Adrenal gland (tissue), 5 donors: Measurements from ENCODE around the gene FMN1.

Source experiments
- POLR2A ChIP-seq, 2 donors: fragments of 450-650 bp; IDR thresholded peaks; one replicate each; pipeline ENCODE4 v1.6.1; 2017; ENCODE audit warnings: antibody characterized with exemption in 2 of 2, mild to moderate bottlenecking in 2 of 2, moderate library complexity in 1 of 2
- TF ChIP-seq, protein P1 (sequence below), 6 experiments: fragments of 450-650 bp in 4 of 6; fragments of 200-600 bp in 2 of 6; sonication (generic) in 1 of 6; IDR thresholded peaks; 1 replicate in 5 of 6; 2 replicates in 1 of 6; pipeline versions ENCODE4 v1.5.1 to v1.8.0; 2016 to 2021; ENCODE audit warnings: antibody characterized with exemption in 6 of 6, mild to moderate bottlenecking in 2 of 6, moderate library complexity in 1 of 6
- donor health status: DM: no; HTN: no; CAD: no.

GRCh38 chr15:32765236-32765635, 429.3 kb downstream of the FMN1 start:
- no peak for TF ChIP-seq POLR2A (IDR thresholded peaks at IDR 0.05)
- TF ChIP-seq, protein P1, sequence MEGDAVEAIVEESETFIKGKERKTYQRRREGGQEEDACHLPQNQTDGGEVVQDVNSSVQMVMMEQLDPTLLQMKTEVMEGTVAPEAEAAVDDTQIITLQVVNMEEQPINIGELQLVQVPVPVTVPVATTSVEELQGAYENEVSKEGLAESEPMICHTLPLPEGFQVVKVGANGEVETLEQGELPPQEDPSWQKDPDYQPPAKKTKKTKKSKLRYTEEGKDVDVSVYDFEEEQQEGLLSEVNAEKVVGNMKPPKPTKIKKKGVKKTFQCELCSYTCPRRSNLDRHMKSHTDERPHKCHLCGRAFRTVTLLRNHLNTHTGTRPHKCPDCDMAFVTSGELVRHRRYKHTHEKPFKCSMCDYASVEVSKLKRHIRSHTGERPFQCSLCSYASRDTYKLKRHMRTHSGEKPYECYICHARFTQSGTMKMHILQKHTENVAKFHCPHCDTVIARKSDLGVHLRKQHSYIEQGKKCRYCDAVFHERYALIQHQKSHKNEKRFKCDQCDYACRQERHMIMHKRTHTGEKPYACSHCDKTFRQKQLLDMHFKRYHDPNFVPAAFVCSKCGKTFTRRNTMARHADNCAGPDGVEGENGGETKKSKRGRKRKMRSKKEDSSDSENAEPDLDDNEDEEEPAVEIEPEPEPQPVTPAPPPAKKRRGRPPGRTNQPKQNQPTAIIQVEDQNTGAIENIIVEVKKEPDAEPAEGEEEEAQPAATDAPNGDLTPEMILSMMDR (IDR thresholded peaks at IDR 0.05): no peak
